Caco-2 (cell line): ENCODE measurements around the gene ODAD2. TPM values are rescaled to one million over a fixed set of nuclear protein-coding genes. Genes with fewer than 3 reads are reported as not detected.

Source experiments
- BruUV-seq: library from RNA; stranded (reverse); fragments of 400-500 nt; replicated peaks from 2 replicates; lab custom pipeline; 2021; lab: Mats Ljungman, UMichigan
- CTCF ChIA-PET: fragments of 300-600 bp; sonication (Branson Sonifier 250); formaldehyde crosslinking; loops from one replicate; lab custom pipeline; 2022; ENCODE audit warnings: antibody characterized with exemption; lab: Charles Lee
- POLR2A ChIA-PET: fragments of 300-600 bp; sonication (Branson Sonifier 250); formaldehyde crosslinking; loops from one replicate; lab custom pipeline; 2022; ENCODE audit warnings: antibody characterized with exemption; lab: Charles Lee
- DNase-seq, 2 experiments: peaks; one replicate each; pipeline versions ENCODE4 v3.0.0 to v3.0.0-alpha.2; 2020 to 2022
- H3K27me3 ChIP-seq: replicated peaks from 2 replicates; pipeline ENCODE4 v1.6.0; 2011; ENCODE audit warnings: low read length; ENCODE audit not compliant: control insufficient read depth, insufficient read depth
- H3K36me3 ChIP-seq: 2 replicates; pipeline ENCODE4 v1.5.1; 2011; ENCODE audit warnings: low read length; ENCODE audit not compliant: control insufficient read depth, insufficient read depth
- H3K4me1 ChIP-seq: fragments of 250-450 bp; sonication (Bioruptor Pico); 2 replicates; pipeline ENCODE4 v1.5.1; 2020; ENCODE audit warnings: mild to moderate bottlenecking
- H3K4me3 ChIP-seq: 2 replicates; pipeline ENCODE4 v1.5.1; 2011; ENCODE audit warnings: low read depth, mild to moderate bottlenecking, control low read depth, low read length
- H3K9me3 ChIP-seq: fragments of 250-450 bp; sonication (Bioruptor Pico); 2 replicates; pipeline ENCODE4 v1.5.1; 2020; ENCODE audit warnings: mild to moderate bottlenecking, moderate library complexity
- H3K27ac Mint-ChIP-seq: one replicate; pipeline ENCODE4 v1.8.0; 2022; ENCODE audit warnings: mixed read lengths; ENCODE audit not compliant: unreplicated experiment
- H3K27me3 Mint-ChIP-seq: one replicate; pipeline ENCODE4 v1.8.0; 2022; ENCODE audit warnings: mixed read lengths; ENCODE audit not compliant: insufficient read depth, unreplicated experiment
- H3K36me3 Mint-ChIP-seq: one replicate; pipeline ENCODE4 v1.8.0; 2022; ENCODE audit warnings: mild to moderate bottlenecking, mixed read lengths; ENCODE audit not compliant: insufficient read depth, unreplicated experiment
- H3K4me1 Mint-ChIP-seq: one replicate; pipeline ENCODE4 v1.8.0; 2022; ENCODE audit warnings: low read depth, mixed read lengths; ENCODE audit not compliant: unreplicated experiment
- H3K4me3 Mint-ChIP-seq: one replicate; pipeline ENCODE4 v1.8.0; 2022; ENCODE audit warnings: mild to moderate bottlenecking, moderate library complexity, mixed read lengths; ENCODE audit not compliant: unreplicated experiment
- H3K9me3 Mint-ChIP-seq: one replicate; pipeline ENCODE4 v1.8.0; 2022; ENCODE audit warnings: mixed read lengths; ENCODE audit not compliant: unreplicated experiment
- intact Hi-C: fragments of 100-400 bp; cut with micrococcal nuclease; formaldehyde crosslinking; loops from one replicate; pipeline ENCODE4 v1.10.0; 2022; ENCODE audit not compliant: unreplicated experiment
- total RNA-seq: library from RNA; stranded (reverse); gene quantifications from 2 replicates; pipeline ENCODE4 v1.2.3, GENCODE V29; 2022
- TF ChIP-seq, protein P1 (sequence below), 2 experiments: fragments of 200-600 bp in 1 of 2; IDR thresholded peaks; 1 replicate in 1 of 2; 2 replicates in 1 of 2; pipeline versions ENCODE4 v1.5.1 to v1.8.0; 2011 to 2022; ENCODE audit warnings: antibody characterized with exemption in 1 of 2, control low read depth in 1 of 2, inconsistent platforms in 1 of 2, low read depth in 1 of 2, low read length in 1 of 2, mild to moderate bottlenecking in 1 of 2, moderate library complexity in 1 of 2; ENCODE audit not compliant: insufficient read depth in 1 of 2, severe bottlenecking in 1 of 2, unreplicated experiment in 1 of 2

The ODAD2 gene
- total RNA-seq, 1 experiment from 2014 or later: not detected

DNA sequence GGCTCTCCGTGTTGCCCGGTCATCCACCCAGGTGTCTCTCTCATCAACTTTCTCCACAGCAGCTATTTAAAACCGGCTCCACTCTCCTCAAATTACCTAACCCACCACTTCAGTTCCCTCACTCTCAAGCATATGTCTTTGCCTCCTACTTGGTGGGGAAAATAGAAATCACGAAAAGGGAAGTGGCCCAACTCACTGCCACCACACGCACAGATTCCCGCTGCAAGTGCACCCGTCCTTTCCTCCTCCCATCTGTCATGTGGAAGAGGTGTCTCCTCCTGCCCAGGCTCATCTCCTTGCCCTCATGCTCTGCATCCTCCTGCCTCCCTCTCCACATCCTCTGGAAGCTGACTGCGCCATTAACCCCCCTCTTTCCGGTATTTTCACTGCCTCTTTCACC lies 172.5 kb downstream of the ODAD2 start:
- Mint-ChIP-seq H3K4me3 (no peak overlapping the region), H3K27me3 (peaks cover 6% of the 10 kb centered on the region), H3K27ac (no peak overlapping the region), H3K4me1 (no peaks in the 10 kb centered on the region), H3K36me3 (no peaks in the 10 kb centered on the region), H3K9me3 (no peaks in the 10 kb centered on the region)
- POLR2A ChIA-PET: no interaction called here
- H3K36me3 ChIP-seq: no peaks in the 10 kb centered on the region
- CTCF ChIA-PET: no interaction called here
- intact Hi-C loops: no loop called here
- no peaks in the 10 kb centered on the region for H3K9me3 ChIP-seq
- no peak overlapping the region for H3K4me3 ChIP-seq
- no peaks in the 10 kb centered on the region for H3K4me1 ChIP-seq
- no peak for DNase-seq
- TF ChIP-seq, protein P1, sequence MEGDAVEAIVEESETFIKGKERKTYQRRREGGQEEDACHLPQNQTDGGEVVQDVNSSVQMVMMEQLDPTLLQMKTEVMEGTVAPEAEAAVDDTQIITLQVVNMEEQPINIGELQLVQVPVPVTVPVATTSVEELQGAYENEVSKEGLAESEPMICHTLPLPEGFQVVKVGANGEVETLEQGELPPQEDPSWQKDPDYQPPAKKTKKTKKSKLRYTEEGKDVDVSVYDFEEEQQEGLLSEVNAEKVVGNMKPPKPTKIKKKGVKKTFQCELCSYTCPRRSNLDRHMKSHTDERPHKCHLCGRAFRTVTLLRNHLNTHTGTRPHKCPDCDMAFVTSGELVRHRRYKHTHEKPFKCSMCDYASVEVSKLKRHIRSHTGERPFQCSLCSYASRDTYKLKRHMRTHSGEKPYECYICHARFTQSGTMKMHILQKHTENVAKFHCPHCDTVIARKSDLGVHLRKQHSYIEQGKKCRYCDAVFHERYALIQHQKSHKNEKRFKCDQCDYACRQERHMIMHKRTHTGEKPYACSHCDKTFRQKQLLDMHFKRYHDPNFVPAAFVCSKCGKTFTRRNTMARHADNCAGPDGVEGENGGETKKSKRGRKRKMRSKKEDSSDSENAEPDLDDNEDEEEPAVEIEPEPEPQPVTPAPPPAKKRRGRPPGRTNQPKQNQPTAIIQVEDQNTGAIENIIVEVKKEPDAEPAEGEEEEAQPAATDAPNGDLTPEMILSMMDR (IDR thresholded peaks at IDR 0.05; ENCODE audit: insufficient read depth in 1 of 2, low read depth in 1 of 2, low read length in 1 of 2, severe bottlenecking in 1 of 2, unreplicated experiment in 1 of 2): no peak
- H3K27me3 ChIP-seq: 0 out of 2 replicates have a peak, but pooled peaks cover 1% of the 10 kb centered on the region
- no TSS peak for BruUV-seq

DNA sequence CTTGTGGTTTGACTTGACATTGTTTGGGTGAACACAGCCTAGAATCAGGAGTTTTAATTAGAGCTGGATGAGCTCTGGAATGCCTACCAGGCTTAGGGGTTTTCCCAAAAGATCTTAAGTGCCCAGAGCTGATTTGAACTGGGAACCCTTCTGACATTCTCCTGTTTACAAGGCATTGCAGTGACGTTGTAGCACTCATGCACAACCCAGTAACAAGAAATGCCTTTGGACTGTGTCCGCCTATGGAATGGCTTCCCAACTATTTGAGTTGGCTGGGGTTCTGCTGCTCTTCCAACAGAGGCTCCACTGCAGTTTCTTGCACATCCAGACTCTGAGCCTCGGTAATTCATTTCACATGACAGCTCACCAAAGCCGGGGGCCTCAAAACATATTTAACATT lies 176.6 kb downstream of the ODAD2 start:
- ChIA-PET POLR2A (no interaction called here), CTCF (no interaction called here)
- Histone ChIP-seq H3K9me3 (no peaks in the 10 kb centered on the region), H3K4me3 (no peak overlapping the region), H3K36me3 (no peaks in the 10 kb centered on the region), H3K27me3 (0 out of 2 replicates have a peak, but pooled peaks cover 1% of the 10 kb centered on the region), H3K4me1 (no peaks in the 10 kb centered on the region)
- Mint-ChIP-seq H3K4me1 (no peaks in the 10 kb centered on the region), H3K4me3 (no peak overlapping the region), H3K9me3 (no peaks in the 10 kb centered on the region), H3K27ac (no peak overlapping the region), H3K36me3 (no peaks in the 10 kb centered on the region), H3K27me3 (peaks cover 5% of the 10 kb centered on the region)
- intact Hi-C loops: no loop called here
- no peak for DNase-seq
- no TSS peak for BruUV-seq
- TF ChIP-seq, protein P1 (IDR thresholded peaks at IDR 0.05; ENCODE audit: insufficient read depth in 1 of 2, low read depth in 1 of 2, low read length in 1 of 2, severe bottlenecking in 1 of 2, unreplicated experiment in 1 of 2): no peak

DNA sequence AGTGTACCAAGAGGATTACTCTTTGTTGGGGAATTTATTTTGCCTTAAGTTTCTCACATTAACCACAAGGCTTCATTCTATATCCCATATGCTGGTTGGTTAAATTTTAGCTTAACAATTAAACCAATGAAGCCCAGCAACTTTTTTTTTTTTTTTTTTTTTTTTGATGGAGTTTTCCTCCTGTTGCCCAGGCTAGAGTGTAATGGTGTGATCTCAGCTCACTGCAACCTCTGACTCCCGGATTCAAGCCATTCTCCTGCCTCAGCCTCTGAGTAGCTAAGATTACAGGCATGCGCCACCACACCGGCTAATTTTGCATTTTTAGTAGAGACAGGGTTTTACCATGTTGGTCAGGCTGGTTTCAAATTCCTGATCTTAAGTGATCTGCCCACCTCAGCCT lies 178.2 kb downstream of the ODAD2 start:
- no peak for DNase-seq
- Mint-ChIP-seq H3K27ac (no peak overlapping the region), H3K36me3 (no peaks in the 10 kb centered on the region), H3K4me3 (no peak overlapping the region), H3K9me3 (no peaks in the 10 kb centered on the region), H3K27me3 (peaks cover 5% of the 10 kb centered on the region), H3K4me1 (no peaks in the 10 kb centered on the region)
- Histone ChIP-seq H3K4me3 (no peak overlapping the region), H3K36me3 (no peaks in the 10 kb centered on the region), H3K27me3 (0 out of 2 replicates have a peak, but pooled peaks cover 1% of the 10 kb centered on the region), H3K4me1 (no peaks in the 10 kb centered on the region), H3K9me3 (no peaks in the 10 kb centered on the region)
- intact Hi-C loops: no loop called here
- TF ChIP-seq, protein P1 (IDR thresholded peaks at IDR 0.05; ENCODE audit: insufficient read depth in 1 of 2, low read depth in 1 of 2, low read length in 1 of 2, severe bottlenecking in 1 of 2, unreplicated experiment in 1 of 2): no peak
- ChIA-PET CTCF (no interaction called here), POLR2A (no interaction called here)
- BruUV-seq: no TSS peak
